Epithelial cell of prostate (primary cell): ENCODE measurements around the gene REV3L.
"Not testable (repeated sequence)": the region's sequence is repeated elsewhere in the genome, so short reads cannot be mapped to it uniquely, and the experiment has no call there.

Experiments
- DNase-seq: peaks from one replicate; pipeline ENCODE4 v3.0.0-alpha.2; 2011; ENCODE audit warnings: low read depth, low spot score
- H3K27ac ChIP-seq: fragments of 450-650 bp; 2 replicates; pipeline ENCODE4 v1.5.1; 2017; ENCODE audit warnings: mild to moderate bottlenecking

The REV3L gene

GRCh38 chr6:111307950-111308349 is 175.1 kb downstream of the REV3L start:
- not testable (repeated sequence) for DNase-seq, H3K27ac ChIP-seq

GRCh38 chr6:111307275-111307858 is 175.7 kb downstream of the REV3L start:
- peak; percentile 10 for DNase-seq
- H3K27ac ChIP-seq, result peak overlapping the region; percentile 1

GRCh38 chr6:111306104-111306888 is 176.7 kb downstream of the REV3L start:
- H3K27ac ChIP-seq, result peak overlapping the region; percentile 1
- peak; percentile 22 for DNase-seq

- DNase-seq, result no peak
- no peak overlapping the region for H3K27ac ChIP-seq
Observed at GRCh38 chr6:111301946-111302345, 181.1 kb downstream of the REV3L start.

- DNase-seq, H3K27ac ChIP-seq: not testable (repeated sequence)
Observed at GRCh38 chr6:111300938-111301800, 181.8 kb downstream of the REV3L start.

- no peak for DNase-seq
- no peak overlapping the region for H3K27ac ChIP-seq
Observed at GRCh38 chr6:111297776-111298175, 185.2 kb downstream of the REV3L start.

GRCh38 chr6:111294374-111294967 is 188.5 kb downstream of the REV3L start:
- no peak overlapping the region for H3K27ac ChIP-seq
- no peak for DNase-seq

GRCh38 chr6:111291336-111292259 is 191.4 kb downstream of the REV3L start:
- no peak for DNase-seq
- no peak overlapping the region for H3K27ac ChIP-seq

- H3K27ac ChIP-seq, DNase-seq: not testable (repeated sequence)
Observed at GRCh38 chr6:111290689-111291335, 192.2 kb downstream of the REV3L start.

GRCh38 chr6:111284356-111284755 is 198.7 kb downstream of the REV3L start:
- not testable (repeated sequence) for DNase-seq, H3K27ac ChIP-seq

GRCh38 chr6:111283707-111284106 is 199.3 kb downstream of the REV3L start:
- DNase-seq, result no peak
- no peak overlapping the region for H3K27ac ChIP-seq

GRCh38 chr6:111282515-111282914 is 200.5 kb downstream of the REV3L start:
- DNase-seq, result no peak

GRCh38 chr6:111280445-111280955 is 202.5 kb downstream of the REV3L start:
- DNase-seq, result no peak
- H3K27ac ChIP-seq, result no peak overlapping the region

More at GRCh38 chr6:111282515-111282914, 200.5 kb downstream of the REV3L start:
- no peak overlapping the region for H3K27ac ChIP-seq

- no peak for DNase-seq
- H3K27ac ChIP-seq, result no peak overlapping the region
Observed at GRCh38 chr6:111278731-111279130, 204.3 kb downstream of the REV3L start.

- no peak overlapping the region for H3K27ac ChIP-seq
- no peak for DNase-seq
Observed at GRCh38 chr6:111277819-111278218, 205.2 kb downstream of the REV3L start.

GRCh38 chr6:111276736-111277135 is 206.3 kb downstream of the REV3L start:
- no peak for DNase-seq
- H3K27ac ChIP-seq, result no peak overlapping the region

- DNase-seq, result no peak
- H3K27ac ChIP-seq, result no peak overlapping the region
Observed at GRCh38 chr6:111276335-111276734, 206.7 kb downstream of the REV3L start.

GRCh38 chr6:111274593-111275217 is 208.3 kb downstream of the REV3L start:
- DNase-seq, result no peak
- H3K27ac ChIP-seq, result no peak overlapping the region
